Ovary (tissue), 9 donors: ENCODE measurements around the gene MAMDC4. TPM values are rescaled to one million over a fixed set of nuclear protein-coding genes. Genes with fewer than 3 reads are reported as not detected.

ENCODE experiments used
- DNase-seq, 5 donors: peaks; one replicate each; pipeline ENCODE4 v3.0.0-alpha.2; 2019 to 2020
- H3K27ac ChIP-seq, 2 donors: fragments of 200-600 bp; one replicate each; pipeline versions ENCODE4 v1.5.1 to v1.8.0; 2019 to 2022
- H3K27me3 ChIP-seq: fragments of 200-600 bp; one replicate; pipeline ENCODE4 v1.8.0; 2022
- H3K36me3 ChIP-seq: fragments of 200-600 bp; sonication (generic); one replicate; pipeline ENCODE4 v1.5.1; 2019
- H3K4me1 ChIP-seq: one replicate; pipeline ENCODE4 v1.8.1; 2013; ENCODE audit warnings: mild to moderate bottlenecking, moderate library complexity; ENCODE audit not compliant: insufficient read depth
- H3K4me3 ChIP-seq: fragments of 200-600 bp; sonication (generic); one replicate; pipeline ENCODE4 v1.5.1; 2017
- H3K9me3 ChIP-seq, 2 donors: fragments of 200-600 bp in 1 of 2; sonication (generic) in 1 of 2; one replicate each; pipeline versions ENCODE4 v1.5.1 to v1.8.1; 2013 to 2019; ENCODE audit warnings: mild to moderate bottlenecking in 1 of 2, moderate library complexity in 1 of 2
- EP300 ChIP-seq: sonication (generic); formaldehyde crosslinking; IDR thresholded peaks from one replicate; pipeline ENCODE4 v1.6.1; 2017; ENCODE audit warnings: antibody characterized with exemption
- POLR2A ChIP-seq: fragments of 450-650 bp; IDR thresholded peaks from one replicate; pipeline ENCODE4 v1.6.1; 2017; ENCODE audit warnings: antibody characterized with exemption, mild to moderate bottlenecking, moderate library complexity
- WGBS, 3 donors: extraction: QIAGEN DNeasy Blood & Tissue Kit in 1 of 3; methylation state at CpG; one replicate each; pipeline versions ENCODE4 v1.1.5 to v1.1.7; 2013 to 2017; 5-methylcytosine and 5-hydroxymethylcytosine counted together
- intact Hi-C, 4 donors: fragments of 100-400 bp; cut with DNase I; formaldehyde crosslinking; loops; one replicate each; pipeline versions ENCODE4 v1.11.0 to v1.15.1; 2022 to 2023
- microRNA-seq, 3 donors: library from miRNA; unstranded; fragments of <30 nt; microRNA quantifications; one replicate each; pipeline versions ENCODE4 to v1.2.0, GENCODE V29; 2019 to 2020
- polyA plus RNA-seq, 2 donors: library from polyadenylated mRNA; stranded (reverse); fragments of 200-250 nt in 1 of 2; fragments of 350-450 nt in 1 of 2; fragmentation: Illumina TruSeq in 1 of 2; extraction: RNeasy Lipid Tissue Mini Kit (QIAGEN cat#74804) in 1 of 2; gene quantifications; one replicate each; pipeline ENCODE4 v1.2.3, GENCODE V29; 2013 to 2014
- small RNA-seq: library from RNA; depleted of rRNA; stranded (forward); fragments of <200 nt; gene quantifications from one replicate; pipeline ENCODE3, GENCODE V24; 2016
- total RNA-seq, 7 donors: library from RNA; depleted of rRNA in 2 of 7; stranded (reverse); fragments of >200 nt in 2 of 7; fragmentation: NEBNext Ultra II Directional in 3 of 7; extraction: Animal tissue kit (Norgen Biotek cat#: 25700) in 3 of 7; gene quantifications; one replicate each; pipeline versions ENCODE4 v1.1.0 to v1.2.4, GENCODE V29; 2016 to 2023
- TF ChIP-seq, protein P1 (sequence below), 3 donors: fragments of 450-650 bp in 2 of 3; fragments of 200-600 bp in 1 of 3; IDR thresholded peaks; one replicate each; pipeline versions ENCODE4 v1.5.1 to v1.8.0; 2016 to 2022; ENCODE audit warnings: antibody characterized with exemption in 3 of 3, mild to moderate bottlenecking in 1 of 3
- donor health status: DM: no; HTN: no; CAD: no; lungs with moderate emphysema.
- donor health status: DM: no; HTN: no; CAD: no.
- donor health status: Bipolar disorder and iron deficiency.
- donor health status: DM: yes; HTN: yes; CAD: no.
- donor health status: DM: no; HTN: no; CAD: no.
- donor health status: DM: yes; HTN: yes; CAD: no.

Gene MAMDC4
- total and polyA plus RNA-seq, 9 donors, result 0.15 to 31.4 (median 2.5) TPM

DNA sequence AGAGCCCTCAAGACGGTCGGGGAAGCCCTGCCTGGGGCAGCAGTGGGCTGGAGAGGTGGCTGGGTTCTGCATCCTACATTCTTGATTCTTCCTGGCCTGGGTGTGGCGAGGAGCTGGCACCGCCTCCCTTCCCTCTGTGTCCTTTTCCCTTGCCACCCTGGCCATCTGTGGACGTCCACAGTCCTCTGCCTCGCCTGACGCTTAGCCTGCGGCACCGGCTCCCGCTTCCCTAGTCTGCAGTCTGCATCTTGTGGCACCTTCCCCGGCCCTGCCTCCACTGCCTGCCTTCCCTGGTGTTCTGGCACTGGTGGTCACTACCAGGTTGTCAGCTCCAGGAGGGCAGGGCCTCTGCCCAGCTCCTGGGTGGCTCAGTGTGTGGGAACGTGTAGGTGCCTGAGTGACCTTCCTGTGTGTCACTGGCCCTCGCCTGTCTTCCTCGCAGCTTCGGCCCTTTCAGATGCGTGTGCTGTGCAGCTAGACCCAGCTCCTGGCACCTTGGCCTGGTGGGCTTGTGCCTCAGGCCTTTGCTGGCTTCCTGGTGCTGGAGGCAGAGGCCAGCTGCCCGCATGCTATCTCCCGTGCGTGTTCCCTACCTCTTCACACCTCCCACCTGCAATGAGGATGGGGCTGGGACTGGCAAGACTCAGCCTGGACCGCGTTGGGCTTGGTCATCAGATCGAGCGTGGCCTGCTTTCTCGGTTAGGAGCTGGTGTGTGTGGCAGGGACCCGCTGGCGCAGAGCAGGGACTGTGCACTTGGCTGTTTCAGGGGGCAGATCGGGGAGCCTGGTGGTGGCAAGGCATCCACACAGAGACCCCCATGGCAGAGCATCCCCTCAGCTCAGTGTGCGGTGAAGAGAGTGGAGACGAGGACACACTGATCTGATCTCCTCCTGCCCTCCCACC lies 55.1 kb downstream of the MAMDC4 start:
- no peak for DNase-seq
- Histone ChIP-seq H3K36me3 (no peaks in the 10 kb centered on the region), H3K9me3 (no peaks in the 10 kb centered on the region), H3K4me1 (no peaks in the 10 kb centered on the region), H3K4me3 (no peak overlapping the region), H3K27ac (no peak overlapping the region), H3K27me3 (no peaks in the 10 kb centered on the region)
- intact Hi-C loops, result no loop called here
- 92 to 95% (median 93%) methylated on average over 29 of the region's 29 CpGs for WGBS, 3 donors
- no peak for TF ChIP-seq EP300
- TF ChIP-seq, protein P1, sequence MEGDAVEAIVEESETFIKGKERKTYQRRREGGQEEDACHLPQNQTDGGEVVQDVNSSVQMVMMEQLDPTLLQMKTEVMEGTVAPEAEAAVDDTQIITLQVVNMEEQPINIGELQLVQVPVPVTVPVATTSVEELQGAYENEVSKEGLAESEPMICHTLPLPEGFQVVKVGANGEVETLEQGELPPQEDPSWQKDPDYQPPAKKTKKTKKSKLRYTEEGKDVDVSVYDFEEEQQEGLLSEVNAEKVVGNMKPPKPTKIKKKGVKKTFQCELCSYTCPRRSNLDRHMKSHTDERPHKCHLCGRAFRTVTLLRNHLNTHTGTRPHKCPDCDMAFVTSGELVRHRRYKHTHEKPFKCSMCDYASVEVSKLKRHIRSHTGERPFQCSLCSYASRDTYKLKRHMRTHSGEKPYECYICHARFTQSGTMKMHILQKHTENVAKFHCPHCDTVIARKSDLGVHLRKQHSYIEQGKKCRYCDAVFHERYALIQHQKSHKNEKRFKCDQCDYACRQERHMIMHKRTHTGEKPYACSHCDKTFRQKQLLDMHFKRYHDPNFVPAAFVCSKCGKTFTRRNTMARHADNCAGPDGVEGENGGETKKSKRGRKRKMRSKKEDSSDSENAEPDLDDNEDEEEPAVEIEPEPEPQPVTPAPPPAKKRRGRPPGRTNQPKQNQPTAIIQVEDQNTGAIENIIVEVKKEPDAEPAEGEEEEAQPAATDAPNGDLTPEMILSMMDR (IDR thresholded peaks at IDR 0.05), result no peak
- TF ChIP-seq POLR2A, result no peak

Small RNA genes lying within 50 kb of the gene (microRNA-seq; reads per million reads assigned to microRNA genes)
- gene MIR4292 (0 reads per million in 3 donors), gene MIR4479 (0 to 0.32 (median 0.18) reads per million in 3 donors)

Small RNA genes lying within 50 kb of the gene (small RNA-seq; reads per million reads assigned to genes)
- not detected for gene MIR4292
- gene MIR4479, result not detected

Other genes with a start within 250 kb of the MAMDC4 start
- gene EGFL7, start 189.4 kb upstream of the MAMDC4 start, total RNA-seq, result 100 to 1,000 TPM in 1 of 7 donors, 10 to 100 TPM in 6; 27.1 to 113 (median 43.4) TPM
- gene EGFL7, start 189.4 kb upstream of the MAMDC4 start, polyA plus RNA-seq, result 100 to 1,000 TPM in 1 of 2 donors, under 1 TPM in 1; 0.18 to 105 TPM
- gene AGPAT2, start 164.9 kb upstream of the MAMDC4 start, total RNA-seq, result 10 to 100 TPM; 14.4 to 40.9 (median 24.8) TPM
- gene AGPAT2, start 164.9 kb upstream of the MAMDC4 start, polyA plus RNA-seq, result 10 to 100 TPM in 1 of 2 donors, 1 to 10 TPM in 1; 6.1 to 23.9 TPM
- gene DIPK1B, start 139.8 kb upstream of the MAMDC4 start, total RNA-seq, result 10 to 100 TPM in 5 of 7 donors, 1 to 10 TPM in 2; 5.2 to 23.4 (median 13.1) TPM
- gene DIPK1B, start 139.8 kb upstream of the MAMDC4 start, polyA plus RNA-seq, result 10 to 100 TPM in 1 of 2 donors, 1 to 10 TPM in 1; 2.9 to 15.0 TPM
- 10 to 100 TPM in 2 of 7 donors, 1 to 10 TPM in 5; 1.4 to 45.4 (median 4.5) TPM for gene LCN10, start 109.4 kb upstream of the MAMDC4 start, total RNA-seq
- 10 to 100 TPM in 1 of 2 donors, 1 to 10 TPM in 1; 2.4 to 15.2 TPM for gene LCN10, start 109.4 kb upstream of the MAMDC4 start, polyA plus RNA-seq
- gene LCN6, start 103.8 kb upstream of the MAMDC4 start, total RNA-seq, result 10 to 100 TPM in 3 of 7 donors, 1 to 10 TPM in 4; 1.8 to 59.3 (median 8.3) TPM
- gene LCN6, start 103.8 kb upstream of the MAMDC4 start, polyA plus RNA-seq, result 10 to 100 TPM in 1 of 2 donors, 1 to 10 TPM in 1; 1.6 to 33.4 TPM
- 1 to 10 TPM in 1 of 7 donors, under 1 TPM in 1, not detected in 5; 0.23 to 3.0 TPM for gene LCN8, start 94.1 kb upstream of the MAMDC4 start, total RNA-seq
- gene LCN8, start 94.1 kb upstream of the MAMDC4 start, polyA plus RNA-seq, result under 1 TPM in 1 of 2 donors, not detected in 1; 0.36 TPM
- gene LCN15, start 87.8 kb upstream of the MAMDC4 start, total RNA-seq, result not detected
- gene LCN15, start 87.8 kb upstream of the MAMDC4 start, polyA plus RNA-seq, result not detected
- gene TMEM141, start 61.0 kb upstream of the MAMDC4 start, total RNA-seq, result 100 to 1,000 TPM in 1 of 7 donors, 10 to 100 TPM in 6; 43.1 to 115 (median 64.8) TPM
- gene TMEM141, start 61.0 kb upstream of the MAMDC4 start, polyA plus RNA-seq, result 10 to 100 TPM; 23.4 to 64.9 TPM
- gene CCDC183, start 56.0 kb upstream of the MAMDC4 start, total RNA-seq, result 10 to 100 TPM in 1 of 7 donors, 1 to 10 TPM in 6; 1.2 to 11.8 (median 6.6) TPM
- gene CCDC183, start 56.0 kb upstream of the MAMDC4 start, polyA plus RNA-seq, result 1 to 10 TPM in 1 of 2 donors, under 1 TPM in 1; 0.47 to 3.1 TPM
- gene RABL6, start 44.4 kb upstream of the MAMDC4 start, total RNA-seq, result 10 to 100 TPM; 25.2 to 65.4 (median 56.2) TPM
- gene RABL6, start 44.4 kb upstream of the MAMDC4 start, polyA plus RNA-seq, result 10 to 100 TPM; 22.6 to 37.5 TPM
- gene AJM1, start 9.9 kb upstream of the MAMDC4 start, total RNA-seq, result 1 to 10 TPM in 5 of 7 donors, under 1 TPM in 2; 0.48 to 2.4 (median 1.4) TPM
- under 1 TPM in 1 of 2 donors, not detected in 1; 0.93 TPM for gene AJM1, start 9.9 kb upstream of the MAMDC4 start, polyA plus RNA-seq
- 100 to 1,000 TPM in 2 of 7 donors, 10 to 100 TPM in 5; 39.2 to 132 (median 86.9) TPM for gene PHPT1, start 2.9 kb upstream of the MAMDC4 start, total RNA-seq
- 10 to 100 TPM; 18.1 to 57.6 TPM for gene PHPT1, start 2.9 kb upstream of the MAMDC4 start, polyA plus RNA-seq
- 100 to 1,000 TPM; 306 to 391 (median 336) TPM for gene EDF1, start 14.0 kb downstream of the MAMDC4 start, total RNA-seq
- 100 to 1,000 TPM; 154 to 444 TPM for gene EDF1, start 14.0 kb downstream of the MAMDC4 start, polyA plus RNA-seq
- gene TRAF2, start 34.2 kb downstream of the MAMDC4 start, total RNA-seq, result 10 to 100 TPM in 4 of 7 donors, 1 to 10 TPM in 3; 5.6 to 11.9 (median 10.3) TPM
- 1 to 10 TPM in 1 of 2 donors, under 1 TPM in 1; 0.83 to 7.6 TPM for gene TRAF2, start 34.2 kb downstream of the MAMDC4 start, polyA plus RNA-seq
- 10 to 100 TPM; 49.4 to 75.5 (median 60.5) TPM for gene FBXW5, start 92.4 kb downstream of the MAMDC4 start, total RNA-seq
- 10 to 100 TPM in 1 of 2 donors, 1 to 10 TPM in 1; 2.2 to 64.1 TPM for gene FBXW5, start 92.4 kb downstream of the MAMDC4 start, polyA plus RNA-seq
- gene C8G, start 92.9 kb downstream of the MAMDC4 start, total RNA-seq, result under 1 TPM in 1 of 7 donors, not detected in 6; 1.00 TPM
- under 1 TPM in 1 of 2 donors, not detected in 1; 0.38 TPM for gene C8G, start 92.9 kb downstream of the MAMDC4 start, polyA plus RNA-seq
- gene LCN12, start 99.9 kb downstream of the MAMDC4 start, total RNA-seq, result 10 to 100 TPM in 5 of 7 donors, 1 to 10 TPM in 2; 1.3 to 40.9 (median 19.2) TPM
- 1 to 10 TPM; 1.1 to 6.1 TPM for gene LCN12, start 99.9 kb downstream of the MAMDC4 start, polyA plus RNA-seq
- 100 to 1,000 TPM in 2 of 7 donors, 10 to 100 TPM in 4, 1 to 10 TPM in 1; 5.8 to 191 (median 59.8) TPM for gene PTGDS, start 125.2 kb downstream of the MAMDC4 start, total RNA-seq
- gene PTGDS, start 125.2 kb downstream of the MAMDC4 start, polyA plus RNA-seq, result 10 to 100 TPM; 13.6 to 43.1 TPM
- 1 to 10 TPM in 2 of 7 donors, under 1 TPM in 4, not detected in 1; 0.25 to 1.6 (median 0.61) TPM for gene LCNL1, start 130.6 kb downstream of the MAMDC4 start, total RNA-seq
- under 1 TPM; 0.17 to 0.19 TPM for gene LCNL1, start 130.6 kb downstream of the MAMDC4 start, polyA plus RNA-seq
- 10 to 100 TPM; 23.6 to 48.9 (median 37.5) TPM for gene PAXX, start 140.1 kb downstream of the MAMDC4 start, total RNA-seq
- gene PAXX, start 140.1 kb downstream of the MAMDC4 start, polyA plus RNA-seq, result 10 to 100 TPM in 1 of 2 donors, 1 to 10 TPM in 1; 1.1 to 47.8 TPM
- 1 to 10 TPM in 3 of 7 donors, under 1 TPM in 2, not detected in 2; 0.57 to 6.5 (median 1.5) TPM for gene CLIC3, start 144.2 kb downstream of the MAMDC4 start, total RNA-seq
- 1 to 10 TPM in 1 of 2 donors, not detected in 1; 1.1 TPM for gene CLIC3, start 144.2 kb downstream of the MAMDC4 start, polyA plus RNA-seq
- 10 to 100 TPM in 5 of 7 donors, 1 to 10 TPM in 2; 5.8 to 26.9 (median 13.7) TPM for gene ABCA2, start 175.9 kb downstream of the MAMDC4 start, total RNA-seq
- gene ABCA2, start 175.9 kb downstream of the MAMDC4 start, polyA plus RNA-seq, result 10 to 100 TPM in 1 of 2 donors, 1 to 10 TPM in 1; 2.0 to 10.5 TPM
- gene FUT7, start 179.7 kb downstream of the MAMDC4 start, total RNA-seq, result under 1 TPM in 1 of 7 donors, not detected in 6; 0.08 TPM
- under 1 TPM in 1 of 2 donors, not detected in 1; 0.07 TPM for gene FUT7, start 179.7 kb downstream of the MAMDC4 start, polyA plus RNA-seq
- 100 to 1,000 TPM in 2 of 7 donors, 10 to 100 TPM in 5; 22.3 to 112 (median 49.9) TPM for gene NPDC1, start 193.8 kb downstream of the MAMDC4 start, total RNA-seq
- gene NPDC1, start 193.8 kb downstream of the MAMDC4 start, polyA plus RNA-seq, result 10 to 100 TPM in 1 of 2 donors, 1 to 10 TPM in 1; 2.1 to 67.9 TPM
- gene ENTPD2, start 201.7 kb downstream of the MAMDC4 start, total RNA-seq, result 1 to 10 TPM in 4 of 7 donors, under 1 TPM in 3; 0.12 to 5.1 (median 1.0) TPM
- gene ENTPD2, start 201.7 kb downstream of the MAMDC4 start, polyA plus RNA-seq, result under 1 TPM; 0.32 to 0.82 TPM
- gene SAPCD2, start 218.2 kb downstream of the MAMDC4 start, total RNA-seq, result under 1 TPM in 5 of 7 donors, not detected in 2; 0.24 to 0.62 (median 0.37) TPM
- gene SAPCD2, start 218.2 kb downstream of the MAMDC4 start, polyA plus RNA-seq, result under 1 TPM; 0.10 to 0.15 TPM
- gene UAP1L1, start 225.2 kb downstream of the MAMDC4 start, total RNA-seq, result 1 to 10 TPM; 1.3 to 6.3 (median 4.1) TPM
- 1 to 10 TPM; 3.0 to 4.1 TPM for gene UAP1L1, start 225.2 kb downstream of the MAMDC4 start, polyA plus RNA-seq
- gene MAN1B1, start 234.6 kb downstream of the MAMDC4 start, total RNA-seq, result 10 to 100 TPM; 30.2 to 55.1 (median 38.6) TPM
- gene MAN1B1, start 234.6 kb downstream of the MAMDC4 start, polyA plus RNA-seq, result 100 to 1,000 TPM in 1 of 2 donors, 10 to 100 TPM in 1; 44.0 to 109 TPM